ENCODE measurements around the gene ISYNA1.

Gene ISYNA1

GRCh38 chr19:18467978-18468377 lies 30.0 kb upstream of the ISYNA1 start:
- no peak for DNase-seq (ENCODE audit: low read depth)

- no peak for DNase-seq (ENCODE audit: low read depth)
Measured at GRCh38 chr19:18466354-18466753, 28.4 kb upstream of the ISYNA1 start.

GRCh38 chr19:18465964-18466339 lies 28.0 kb upstream of the ISYNA1 start:
- no peak for DNase-seq (ENCODE audit: low read depth)

- DNase-seq (ENCODE audit: low read depth), result no peak
Measured at GRCh38 chr19:18465214-18465963, 27.5 kb upstream of the ISYNA1 start.

GRCh38 chr19:18464646-18465045 lies 26.7 kb upstream of the ISYNA1 start:
- no peak for DNase-seq (ENCODE audit: low read depth)

GRCh38 chr19:18461471-18461870 lies 23.5 kb upstream of the ISYNA1 start:
- DNase-seq (ENCODE audit: low read depth), result no peak

- no peak for DNase-seq (ENCODE audit: low read depth)
Measured at GRCh38 chr19:18460900-18461299, 23.0 kb upstream of the ISYNA1 start.

GRCh38 chr19:18457483-18458331 lies 19.8 kb upstream of the ISYNA1 start:
- DNase-seq (ENCODE audit: low read depth), result no peak

- no peak for DNase-seq (ENCODE audit: low read depth)
Measured at GRCh38 chr19:18456974-18457373, 19.0 kb upstream of the ISYNA1 start.

GRCh38 chr19:18456279-18456678 lies 18.3 kb upstream of the ISYNA1 start:
- DNase-seq (ENCODE audit: low read depth), result no peak

- DNase-seq (ENCODE audit: low read depth), result no peak
Measured at GRCh38 chr19:18453269-18454024, 15.5 kb upstream of the ISYNA1 start.

- DNase-seq (ENCODE audit: low read depth), result no peak
Measured at GRCh38 chr19:18452386-18452785, 14.5 kb upstream of the ISYNA1 start.

GRCh38 chr19:18450931-18451836 lies 13.3 kb upstream of the ISYNA1 start:
- peak; percentile 85 for DNase-seq (ENCODE audit: low read depth)

GRCh38 chr19:18450021-18450930 lies 12.3 kb upstream of the ISYNA1 start:
- DNase-seq (ENCODE audit: low read depth), result no peak

- DNase-seq (ENCODE audit: low read depth), result no peak
Measured at GRCh38 chr19:18449552-18449951, 11.6 kb upstream of the ISYNA1 start.

- DNase-seq (ENCODE audit: low read depth), result no peak
Measured at GRCh38 chr19:18446811-18447359, 9.0 kb upstream of the ISYNA1 start.

GRCh38 chr19:18446145-18446810 lies 8.3 kb upstream of the ISYNA1 start:
- DNase-seq (ENCODE audit: low read depth), result no peak

GRCh38 chr19:18445262-18445948 lies 7.5 kb upstream of the ISYNA1 start:
- DNase-seq (ENCODE audit: low read depth), result no peak

- no peak for DNase-seq (ENCODE audit: low read depth)
Measured at GRCh38 chr19:18444513-18444912, 6.6 kb upstream of the ISYNA1 start.
